Stimulated activated CD8-positive, alpha-beta memory T cell treated with anti-CD3 and anti-CD28 coated beads, Interleukin-4, amount 100 ng/mL, for 24 hours (primary cell): Measurements from ENCODE around the gene ACBD7.

Experiments used
- DNase-seq: peaks from one replicate; pipeline ENCODE4 v3.0.0-alpha.2; 2020; ENCODE audit warnings: low read depth

Gene ACBD7

GRCh38 chr10:15091418-15091817 lies 2.8 kb upstream of the ACBD7 start:
- no peak for DNase-seq

DNA sequence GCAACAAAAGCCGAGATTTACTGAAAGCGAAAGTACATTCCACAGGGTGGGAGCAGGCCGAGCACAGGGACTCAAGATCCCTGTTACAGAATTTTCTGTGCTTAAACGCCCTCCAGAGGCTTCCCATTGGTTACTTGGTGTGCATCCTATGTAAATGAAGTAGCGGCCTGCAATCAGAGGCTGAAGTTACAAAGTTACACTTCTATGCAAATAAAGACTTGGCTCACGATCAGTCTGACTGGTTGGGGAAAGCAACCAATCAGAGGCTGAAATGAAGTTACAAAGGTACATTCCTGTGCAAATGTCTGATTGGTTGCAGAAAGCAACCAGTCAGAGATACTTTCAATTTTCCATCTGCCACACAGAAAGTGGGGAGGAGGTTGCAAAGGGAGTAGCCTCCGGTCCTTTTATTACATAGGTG lies 4.1 kb downstream of the ACBD7 start:
- no peak for DNase-seq

GRCh38 chr10:15083674-15084501 lies 4.7 kb downstream of the ACBD7 start:
- no peak for DNase-seq

GRCh38 chr10:15075421-15075820 lies 13.2 kb downstream of the ACBD7 start:
- DNase-seq, result no peak

DNA sequence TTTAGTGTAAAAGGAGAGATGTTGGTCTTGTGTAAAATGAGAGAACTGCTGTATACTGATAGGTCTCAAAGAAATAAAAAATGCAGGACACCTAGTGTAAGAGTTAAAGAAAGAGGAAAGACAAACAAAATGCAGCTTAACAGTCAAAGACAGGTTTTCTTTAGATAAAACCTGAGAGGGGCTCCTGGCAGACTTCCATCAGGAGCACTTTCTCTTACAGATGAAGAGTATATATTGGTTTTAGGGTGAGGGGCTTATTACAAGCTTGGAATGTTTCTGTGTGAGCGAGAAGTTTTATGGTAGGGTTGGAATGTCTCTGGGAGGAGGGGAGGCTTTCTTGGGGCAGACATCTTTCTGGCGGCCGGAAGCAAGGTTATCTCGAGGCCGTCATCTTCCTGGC lies 16.2 kb downstream of the ACBD7 start:
- no peak for DNase-seq

GRCh38 chr10:15069230-15069629 lies 19.3 kb downstream of the ACBD7 start:
- DNase-seq, result no peak

DNA sequence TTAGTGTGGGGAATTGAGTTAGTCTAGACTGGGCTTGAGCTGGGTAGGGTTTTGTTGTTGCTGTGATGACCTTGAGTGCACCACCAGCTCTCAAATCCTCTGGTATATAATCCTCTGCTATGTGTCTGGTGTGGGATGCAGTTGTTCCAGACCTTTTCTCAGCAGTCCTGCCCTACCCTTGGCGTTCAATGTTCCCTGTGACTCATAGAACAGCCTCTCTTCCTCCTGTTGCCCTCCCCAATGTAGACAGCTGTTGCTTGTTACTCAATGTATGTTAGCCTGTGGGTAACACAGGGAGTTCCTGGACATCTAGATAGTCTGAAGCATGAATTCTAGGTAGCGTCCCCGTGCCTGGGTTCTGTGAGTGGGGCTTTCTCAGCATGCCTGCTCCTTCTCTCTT lies 19.8 kb downstream of the ACBD7 start:
- DNase-seq, result no peak

- DNase-seq, result no peak
Measured at GRCh38 chr10:15067154-15067553, 21.4 kb downstream of the ACBD7 start.

- DNase-seq, result no peak
Measured at GRCh38 chr10:15060638-15061037, 27.9 kb downstream of the ACBD7 start.

DNA sequence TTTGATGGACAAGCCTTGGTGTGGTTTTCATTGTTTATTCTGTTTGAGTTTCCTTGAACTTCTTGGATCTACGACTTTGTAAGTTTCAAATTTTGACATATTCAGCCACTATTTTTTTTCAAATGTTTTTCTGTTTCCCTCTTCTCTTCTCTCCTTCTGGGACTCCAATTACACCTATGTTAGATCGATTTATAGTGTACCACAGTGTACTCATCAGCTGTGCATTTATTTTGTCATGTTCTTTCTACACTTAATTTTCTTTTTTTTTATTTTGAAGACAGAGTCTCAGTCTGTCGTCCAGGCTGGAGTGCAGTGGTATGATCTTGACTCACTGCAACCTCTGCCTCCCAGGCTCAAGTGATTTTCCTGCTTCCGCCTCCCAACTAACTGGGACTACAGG lies 28.7 kb downstream of the ACBD7 start:
- DNase-seq, result no peak

DNA sequence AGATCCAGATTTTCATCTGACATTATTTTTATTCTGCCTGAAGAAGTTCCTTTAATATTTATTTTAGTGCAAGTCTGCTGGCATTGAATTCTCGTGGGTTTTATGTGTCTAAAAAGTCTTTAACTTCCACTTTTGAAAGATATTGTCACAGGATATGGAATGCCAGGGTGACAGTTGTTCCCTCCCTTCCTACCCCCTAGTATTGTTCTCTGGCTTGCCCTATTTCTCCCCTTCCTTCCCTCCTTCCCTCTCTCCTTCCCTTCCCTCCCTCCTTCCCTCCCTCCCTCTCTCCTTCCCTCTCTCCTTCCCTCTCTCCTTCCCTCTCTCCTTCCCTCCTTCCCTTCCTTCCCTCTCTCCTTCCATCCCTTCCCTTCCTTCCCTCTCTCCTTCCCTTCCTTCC lies 29.9 kb downstream of the ACBD7 start:
- DNase-seq, result no peak

DNA sequence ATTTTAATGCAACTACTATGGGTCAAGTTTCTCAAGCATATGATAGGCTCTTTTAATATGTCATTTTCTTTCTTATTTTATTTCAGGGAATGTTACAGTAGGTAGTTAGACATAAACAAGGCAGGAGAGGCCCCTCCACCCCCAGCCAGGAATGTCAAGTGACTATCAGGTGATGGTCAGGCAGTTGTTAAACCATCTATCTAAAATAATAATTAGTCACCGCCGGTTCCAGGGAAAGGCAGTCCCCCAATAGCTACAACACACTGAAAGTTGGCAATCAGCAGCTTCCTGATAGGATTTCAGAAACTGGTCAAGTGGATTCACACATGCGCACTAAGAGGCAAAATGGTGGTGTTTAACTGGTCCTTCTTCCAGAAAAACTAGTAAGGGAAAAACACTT lies 35.5 kb downstream of the ACBD7 start:
- no peak for DNase-seq

DNA sequence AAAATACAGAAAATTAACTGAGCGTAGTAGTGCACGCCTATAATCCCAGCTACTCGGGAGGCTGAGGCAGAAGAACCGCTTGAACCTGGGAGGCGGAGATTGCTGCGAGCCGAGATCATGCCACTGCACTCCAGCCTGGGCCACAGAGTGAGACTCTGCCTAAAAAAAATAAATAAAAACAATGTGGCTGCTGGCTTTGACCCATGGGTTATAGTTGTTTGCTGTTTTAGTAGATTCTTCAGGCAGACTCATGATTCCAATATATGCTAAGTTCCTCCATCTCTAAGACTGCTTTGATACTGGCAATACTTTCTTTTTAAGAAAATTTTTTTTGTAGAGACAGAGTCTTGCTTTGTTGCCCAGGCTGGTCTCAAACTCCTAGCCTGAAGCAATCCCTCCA lies 36.5 kb downstream of the ACBD7 start:
- no peak for DNase-seq

- no peak for DNase-seq
Measured at GRCh38 chr10:15049533-15049932, 39.0 kb downstream of the ACBD7 start.

DNA sequence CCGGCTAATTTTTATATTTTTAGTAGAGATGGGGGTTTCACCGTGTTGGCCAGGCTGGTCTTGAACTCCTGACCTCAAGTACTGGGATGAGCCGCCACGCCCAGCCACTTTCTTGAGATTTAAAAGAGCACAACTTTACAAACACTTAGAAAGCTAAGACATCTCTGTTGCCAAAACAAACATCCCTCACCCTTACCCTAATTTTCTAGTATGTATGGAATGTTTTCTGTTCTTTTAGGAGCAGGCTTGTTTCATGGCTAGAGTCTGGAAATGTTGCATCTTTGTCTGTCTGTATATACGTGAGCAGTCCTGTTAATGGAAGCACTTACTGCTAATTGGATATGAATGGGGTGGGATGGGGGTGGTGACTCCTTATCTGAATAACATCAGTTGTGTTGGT lies 42.0 kb downstream of the ACBD7 start:
- no peak for DNase-seq

- no peak for DNase-seq
Measured at GRCh38 chr10:15045380-15045779, 43.2 kb downstream of the ACBD7 start.

DNA sequence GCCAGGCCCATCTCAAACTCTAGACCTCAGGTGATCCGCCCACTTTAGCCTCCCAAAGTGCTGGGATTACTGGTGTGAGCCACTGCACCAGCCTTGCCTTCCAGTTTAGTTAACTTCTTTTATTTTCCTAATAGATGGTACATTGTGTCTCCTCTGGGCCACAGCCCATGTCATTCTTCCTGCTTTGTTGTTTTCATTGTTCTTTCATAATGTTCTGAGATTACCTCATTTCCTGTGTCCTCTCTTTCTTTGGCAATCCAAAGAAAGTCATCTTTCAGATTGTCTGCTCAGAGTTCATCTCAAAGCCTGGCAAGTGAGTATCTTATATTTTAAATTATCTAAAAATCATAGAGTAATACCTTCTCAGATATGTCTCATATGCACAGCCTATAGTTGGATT lies 44.9 kb downstream of the ACBD7 start, which contains the start of gene OLAH:
OLAH (plus strand) TSS at position 270 of the 400 bp plus-strand sequence. CDS start 3,346 bp downstream, outside the sequence.
- no peak for DNase-seq

- no peak for DNase-seq
Measured at GRCh38 chr10:15038416-15038815, 50.2 kb downstream of the ACBD7 start.

- no peak for DNase-seq
Measured at GRCh38 chr10:15037691-15038090, 50.9 kb downstream of the ACBD7 start.

- no peak for DNase-seq
Measured at GRCh38 chr10:15035385-15036301, 52.9 kb downstream of the ACBD7 start.

DNA sequence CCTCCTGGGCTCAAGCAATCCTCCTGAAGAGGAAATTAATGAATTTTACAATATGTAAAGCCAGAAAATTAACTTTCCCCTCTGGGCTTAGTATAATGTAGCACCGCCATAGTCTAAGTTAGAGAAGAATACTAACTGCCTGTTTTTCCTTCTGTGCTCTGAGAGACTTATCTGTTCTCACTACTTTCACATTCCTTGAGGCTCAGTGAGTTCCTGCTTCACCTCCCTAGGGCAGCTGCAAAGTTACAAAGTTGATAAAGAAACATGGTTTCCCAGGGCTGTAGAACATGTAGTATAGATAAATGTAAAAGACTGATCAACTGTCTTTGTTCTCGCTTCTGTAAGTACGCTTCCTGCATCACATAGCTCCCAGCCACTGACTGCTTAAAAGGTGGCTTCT lies 60.8 kb downstream of the ACBD7 start:
- DNase-seq, result no peak
